Endothelial cell of umbilical vein (primary cell): ENCODE measurements around the gene PTPRCAP. TPM values are rescaled to one million over a fixed set of nuclear protein-coding genes. Genes with fewer than 3 reads are reported as not detected.

Source experiments
- BruUV-seq: library from RNA; stranded (reverse); fragments of 400-500 nt; replicated peaks from 2 replicates; lab custom pipeline; 2021; lab: Mats Ljungman, UMichigan
- CTCF ChIA-PET: fragments of 300-600, 350-600 bp; sonication (Branson Sonifier 250); formaldehyde crosslinking; loops from one replicate; lab custom pipeline; 2021; ENCODE audit warnings: antibody characterized with exemption, inconsistent platforms; lab: Charles Lee
- POLR2A ChIA-PET: fragments of 300-600, 350-600 bp; sonication (Branson Sonifier 250); formaldehyde crosslinking; loops from one replicate; lab custom pipeline; 2021; ENCODE audit warnings: antibody characterized with exemption, inconsistent platforms; lab: Charles Lee
- DNase-seq: peaks from one replicate; pipeline ENCODE4 v3.0.0-alpha.2; 2011; ENCODE audit warnings: low read depth, low spot score
- FAIRE-seq: peaks from 2 replicates; lab custom pipeline; 2011; peaks lifted over from hg19 to GRCh38; lab: Jason Lieb, UNC
- H2AFZ ChIP-seq: 2 replicates; pipeline ENCODE4 v1.6.0; 2012; ENCODE audit warnings: low read depth, low read length, control low read depth, inconsistent platforms
- H3K27ac ChIP-seq: 2 replicates; pipeline ENCODE4 v1.5.1; 2011; ENCODE audit warnings: low read depth, mild to moderate bottlenecking, control low read depth, low read length, moderate library complexity; ENCODE audit not compliant: insufficient read depth
- H3K27me3 ChIP-seq, 2 experiments: 2 replicates each; pipeline versions ENCODE4 v1.6.0 to v1.6.1; 2011; ENCODE audit warnings: low read length in 2 of 2, mixed read lengths in 1 of 2; ENCODE audit not compliant: control insufficient read depth in 2 of 2, insufficient read depth in 2 of 2
- H3K36me3 ChIP-seq, 2 experiments: 2 replicates in 1 of 2; 3 replicates in 1 of 2; pipeline ENCODE4 v1.5.1; 2011; ENCODE audit warnings: low read length in 2 of 2, mild to moderate bottlenecking in 1 of 2, moderate library complexity in 1 of 2; ENCODE audit not compliant: control insufficient read depth in 2 of 2, insufficient read depth in 2 of 2; ENCODE audit errors: extremely low read depth in 1 of 2
- H3K4me1 ChIP-seq: 3 replicates; pipeline ENCODE4 v1.5.1; 2011; ENCODE audit warnings: mild to moderate bottlenecking, low read length; ENCODE audit not compliant: control insufficient read depth, insufficient read depth; ENCODE audit errors: extremely low read depth
- H3K4me2 ChIP-seq: 2 replicates; pipeline ENCODE4 v1.6.1; 2011; ENCODE audit warnings: low read length, control low read depth, mixed read lengths; ENCODE audit not compliant: insufficient read depth
- H3K4me3 ChIP-seq, 3 experiments: fragments of 200-600 bp in 1 of 3; sonication (generic), shearing (Covaris generic) in 1 of 3; replicated peaks in 1 of 3; 2 replicates each; pipeline ENCODE4 v1.5.1; 2011 to 2016; ENCODE audit warnings: control low read depth in 3 of 3, low read length in 3 of 3, mild to moderate bottlenecking in 2 of 3, inconsistent platforms in 1 of 3, low read depth in 1 of 3, moderate library complexity in 1 of 3; ENCODE audit not compliant: insufficient read depth in 1 of 3
- H3K79me2 ChIP-seq: 2 replicates; pipeline ENCODE4 v1.6.0; 2012; ENCODE audit warnings: low read length, inconsistent platforms; ENCODE audit not compliant: control insufficient read depth, insufficient read depth
- H3K9ac ChIP-seq: replicated peaks from 2 replicates; pipeline ENCODE3; 2011; ENCODE audit warnings: low read length, control low read depth; ENCODE audit not compliant: insufficient read depth; ENCODE audit errors: extremely low read depth
- H3K9me1 ChIP-seq: replicated peaks from 3 replicates; pipeline ENCODE4 v1.6.0; 2011; ENCODE audit warnings: mild to moderate bottlenecking, low read length; ENCODE audit not compliant: control insufficient read depth, insufficient read depth; ENCODE audit errors: extremely low read depth
- H3K9me3 ChIP-seq: replicated peaks from 2 replicates; pipeline ENCODE4 v1.5.1; 2012; ENCODE audit warnings: low read length, inconsistent platforms; ENCODE audit not compliant: control insufficient read depth, insufficient read depth
- H4K20me1 ChIP-seq: replicated peaks from 2 replicates; pipeline ENCODE3; 2011; ENCODE audit warnings: mild to moderate bottlenecking, low read length; ENCODE audit not compliant: control insufficient read depth, insufficient read depth; ENCODE audit errors: extremely low read depth
- EZH2 ChIP-seq: IDR thresholded peaks from 2 replicates; pipeline ENCODE4 v1.6.1; 2012; ENCODE audit warnings: borderline replicate concordance, low read depth, mild to moderate bottlenecking, moderate library complexity, low read length, inconsistent platforms; ENCODE audit not compliant: severe bottlenecking
- FOS ChIP-seq: IDR thresholded peaks from 2 replicates; pipeline ENCODE4 v1.6.1; 2011; ENCODE audit warnings: mild to moderate bottlenecking, low read length, moderate library complexity, borderline replicate concordance; ENCODE audit not compliant: insufficient read depth
- GATA2 ChIP-seq: IDR thresholded peaks from 2 replicates; pipeline ENCODE4 v1.7.0; 2011; ENCODE audit warnings: low read depth, mild to moderate bottlenecking, moderate library complexity, mixed read lengths, low read length; ENCODE audit not compliant: insufficient read length, insufficient read depth
- JUN ChIP-seq: IDR thresholded peaks from 2 replicates; pipeline ENCODE4 v1.6.1; 2011; ENCODE audit warnings: borderline replicate concordance, low read depth; ENCODE audit not compliant: insufficient read length, insufficient read depth
- MYC ChIP-seq: IDR thresholded peaks from one replicate; pipeline ENCODE4 v1.6.1; 2011; ENCODE audit warnings: mild to moderate bottlenecking, low read depth, low read length
- POLR2A ChIP-seq: IDR thresholded peaks from 2 replicates; pipeline ENCODE4 v1.6.1; 2012; ENCODE audit warnings: low read depth, mild to moderate bottlenecking, control low read depth, low read length
- POLR2AphosphoS5 ChIP-seq: IDR thresholded peaks from 2 replicates; pipeline ENCODE4 v1.6.1; 2012; ENCODE audit warnings: low read depth, mild to moderate bottlenecking, control low read depth, low read length, moderate library complexity; ENCODE audit not compliant: insufficient read depth
- dilution Hi-C: fragments of 300-500 bp; cut with MboI; formaldehyde crosslinking; loops from one replicate; pipeline ENCODE4 v1.15.0; 2019; ENCODE audit warnings: low sequenced_read_pairs; ENCODE audit not compliant: extremely low pct_ligation_motif_present
- intact Hi-C: fragments of 100-400 bp; cut with micrococcal nuclease; formaldehyde crosslinking; loops from one replicate; pipeline ENCODE4 v1.10.0; 2022
- polyA plus RNA-seq, 4 experiments: library from polyadenylated mRNA; depleted of rRNA in 3 of 4; stranded (reverse) in 3 of 4; unstranded in 1 of 4; fragments of >200 nt; gene quantifications; 2 replicates each; pipeline versions ENCODE4 v1.2.1 to v1.2.3, GENCODE V29; 2011 to 2012; ENCODE audit warnings: missing spikeins in 1 of 4
- total RNA-seq: library from RNA; stranded (reverse); gene quantifications from 2 replicates; pipeline ENCODE4 v1.2.3, GENCODE V29; 2021
- TF ChIP-seq, protein P1 (sequence below): IDR thresholded peaks from 2 replicates; pipeline ENCODE4 v1.6.1; 2011; ENCODE audit not compliant: insufficient read depth, insufficient read length
- TF ChIP-seq, protein P2 (sequence below), 2 donors: IDR thresholded peaks; 1 replicate in 1 of 2; 2 replicates in 1 of 2; pipeline ENCODE4 v1.5.1; 2011; ENCODE audit warnings: low read length in 2 of 2, mild to moderate bottlenecking in 2 of 2, moderate library complexity in 2 of 2, control low read depth in 1 of 2, inconsistent platforms in 1 of 2, low read depth in 1 of 2; ENCODE audit not compliant: insufficient read depth in 1 of 2; ENCODE audit errors: extremely low read depth in 1 of 2

PTPRCAP gene
- total and polyA plus RNA-seq, 2 donors (not counting 3 experiments of a cell fraction or from before 2014, with no cell fraction given) = 3.6 TPM; not detected in 1

DNA sequence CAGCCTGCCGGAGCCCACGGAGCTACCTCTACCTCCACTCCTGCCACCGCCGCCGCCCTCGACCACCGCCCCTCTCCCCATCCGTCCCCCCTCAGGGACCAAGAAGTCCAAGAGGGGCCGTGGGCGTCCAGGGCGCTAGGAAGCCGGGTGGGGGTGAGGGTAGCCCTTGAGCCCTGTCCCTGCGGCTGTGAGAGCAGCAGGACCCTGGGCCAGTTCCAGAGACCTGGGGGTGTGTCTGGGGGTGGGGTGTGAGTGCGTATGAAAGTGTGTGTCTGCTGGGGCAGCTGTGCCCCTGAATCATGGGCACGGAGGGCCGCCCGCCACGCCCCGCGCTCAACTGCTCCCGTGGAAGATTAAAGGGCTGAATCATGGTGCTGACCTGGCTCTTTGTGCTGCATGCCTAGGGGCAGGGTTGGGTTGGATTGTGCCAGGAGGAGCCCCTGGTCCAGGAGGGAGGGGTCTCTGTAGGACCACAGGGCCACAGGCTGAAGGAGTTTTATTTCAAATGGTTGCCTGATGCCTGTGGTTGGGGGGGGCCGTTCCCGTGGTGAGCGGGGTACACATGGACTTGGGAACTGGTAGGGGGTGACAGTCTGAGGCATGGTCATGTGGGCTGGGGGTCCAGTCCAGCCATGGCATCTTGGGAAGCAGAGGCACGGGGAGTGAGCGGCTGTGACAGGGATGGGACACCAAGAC, 2.3 kb downstream of the PTPRCAP start:
- Histone ChIP-seq H3K9me3 (no peaks in the 10 kb centered on the region), H3K9me1 (no peaks in the 10 kb centered on the region), H3K27ac (no peak overlapping the region), H3K4me1 (no peaks in the 10 kb centered on the region), H3K36me3 (peaks cover 0 to 38% of the 10 kb centered on the region in 2 experiments), H2AFZ (no peak overlapping the region), H3K4me2 (no peak overlapping the region), H4K20me1 (no peaks in the 10 kb centered on the region), H3K27me3 (no peaks in the 10 kb centered on the region), H3K9ac (no peak overlapping the region), H3K79me2 (no peaks in the 10 kb centered on the region), H3K4me3 (no peak overlapping the region)
- TF ChIP-seq JUN (no peak), MYC (no peak), POLR2AphosphoS5 (no peak), GATA2 (no peak), EZH2 (no peak)
- TF ChIP-seq, protein P1, sequence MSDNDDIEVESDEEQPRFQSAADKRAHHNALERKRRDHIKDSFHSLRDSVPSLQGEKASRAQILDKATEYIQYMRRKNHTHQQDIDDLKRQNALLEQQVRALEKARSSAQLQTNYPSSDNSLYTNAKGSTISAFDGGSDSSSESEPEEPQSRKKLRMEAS = no peak
- ChIA-PET CTCF (no interaction called here), POLR2A (no interaction called here)
- intact Hi-C loops (no loop called here), dilution Hi-C loops (no loop called here)
- DNase-seq (no peak), FAIRE-seq (no peak)
- no TSS peak for BruUV-seq

DNA sequence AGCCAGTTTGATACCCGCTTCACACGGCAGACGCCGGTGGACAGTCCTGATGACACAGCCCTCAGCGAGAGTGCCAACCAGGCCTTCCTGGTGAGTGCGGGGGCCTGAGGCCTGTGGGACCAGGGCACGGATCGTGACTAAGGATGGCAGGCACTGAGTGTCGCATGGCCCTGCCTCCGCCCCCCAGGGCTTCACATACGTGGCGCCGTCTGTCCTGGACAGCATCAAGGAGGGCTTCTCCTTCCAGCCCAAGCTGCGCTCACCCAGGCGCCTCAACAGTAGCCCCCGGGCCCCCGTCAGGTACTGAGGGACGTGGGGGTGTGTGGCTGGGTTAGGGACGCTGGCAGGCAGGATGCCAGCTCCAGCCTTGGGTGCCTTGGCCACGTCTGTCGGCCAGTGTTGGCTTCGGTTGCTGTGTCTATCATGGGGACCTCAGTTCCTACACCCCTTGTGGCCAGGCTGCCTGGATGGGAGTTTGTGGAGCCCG, 3.0 kb downstream of the PTPRCAP start:
- Histone ChIP-seq H3K27me3 (no peaks in the 10 kb centered on the region), H3K9me1 (no peaks in the 10 kb centered on the region), H3K9ac (no peak overlapping the region), H3K4me2 (no peak overlapping the region), H3K4me3 (no peak overlapping the region), H3K9me3 (no peaks in the 10 kb centered on the region), H2AFZ (no peak overlapping the region), H3K79me2 (peaks cover under 1% of the 10 kb centered on the region), H3K27ac (no peak overlapping the region), H3K4me1 (no peaks in the 10 kb centered on the region), H4K20me1 (no peaks in the 10 kb centered on the region), H3K36me3 (peaks cover 0 to 38% of the 10 kb centered on the region in 2 experiments)
- POLR2A ChIA-PET = no interaction called here
- TF ChIP-seq EZH2 (no peak), MYC (no peak), JUN (no peak), FOS (no peak), POLR2AphosphoS5 (no peak), GATA2 (no peak), POLR2A (no peak)
- TF ChIP-seq, protein P1 = no peak
- TF ChIP-seq, protein P2, sequence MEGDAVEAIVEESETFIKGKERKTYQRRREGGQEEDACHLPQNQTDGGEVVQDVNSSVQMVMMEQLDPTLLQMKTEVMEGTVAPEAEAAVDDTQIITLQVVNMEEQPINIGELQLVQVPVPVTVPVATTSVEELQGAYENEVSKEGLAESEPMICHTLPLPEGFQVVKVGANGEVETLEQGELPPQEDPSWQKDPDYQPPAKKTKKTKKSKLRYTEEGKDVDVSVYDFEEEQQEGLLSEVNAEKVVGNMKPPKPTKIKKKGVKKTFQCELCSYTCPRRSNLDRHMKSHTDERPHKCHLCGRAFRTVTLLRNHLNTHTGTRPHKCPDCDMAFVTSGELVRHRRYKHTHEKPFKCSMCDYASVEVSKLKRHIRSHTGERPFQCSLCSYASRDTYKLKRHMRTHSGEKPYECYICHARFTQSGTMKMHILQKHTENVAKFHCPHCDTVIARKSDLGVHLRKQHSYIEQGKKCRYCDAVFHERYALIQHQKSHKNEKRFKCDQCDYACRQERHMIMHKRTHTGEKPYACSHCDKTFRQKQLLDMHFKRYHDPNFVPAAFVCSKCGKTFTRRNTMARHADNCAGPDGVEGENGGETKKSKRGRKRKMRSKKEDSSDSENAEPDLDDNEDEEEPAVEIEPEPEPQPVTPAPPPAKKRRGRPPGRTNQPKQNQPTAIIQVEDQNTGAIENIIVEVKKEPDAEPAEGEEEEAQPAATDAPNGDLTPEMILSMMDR (IDR thresholded peaks at IDR 0.05; ENCODE audit: extremely low read depth in 1 of 2, insufficient read depth in 1 of 2, low read depth in 1 of 2, low read length in 2 of 2) = no peak
- CTCF ChIA-PET = no interaction called here
- intact Hi-C loops (no loop called here), dilution Hi-C loops (no loop called here)
- DNase-seq (no peak), FAIRE-seq (no peak)
- no TSS peak for BruUV-seq
